GM20000 (cell line): ENCODE measurements around the gene CNOT4.

ENCODE experiments used
- DNase-seq: peaks from one replicate; pipeline ENCODE4 v3.0.0; 2012; ENCODE audit warnings: low spot score
- TF ChIP-seq, protein P1 (sequence below): IDR thresholded peaks from 2 replicates; pipeline ENCODE4 v1.5.1; 2012; ENCODE audit warnings: mild to moderate bottlenecking, control low read depth; ENCODE audit errors: extremely low read depth, missing control alignments

CNOT4 gene

DNA sequence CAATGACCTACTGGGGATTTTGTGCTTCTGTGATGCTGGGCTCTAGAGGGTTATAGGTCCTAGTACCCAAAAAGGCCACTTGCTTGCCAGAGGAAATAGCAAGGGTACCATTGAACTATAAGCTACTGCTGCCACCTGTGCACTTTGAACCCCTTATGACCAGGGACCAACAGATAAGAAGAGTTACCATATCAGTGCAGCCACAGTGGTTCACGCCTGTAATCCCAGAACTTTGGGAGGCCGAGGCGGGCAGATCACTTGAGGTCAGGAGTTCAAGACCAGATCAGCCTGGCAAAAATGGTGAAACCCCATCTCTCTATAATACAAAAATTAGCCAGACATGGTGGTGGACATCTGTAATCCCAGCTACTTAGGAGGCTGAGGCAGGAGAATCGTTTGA lies 15.5 kb upstream of the CNOT4 start:
- no peak for DNase-seq
- TF ChIP-seq, protein P1, sequence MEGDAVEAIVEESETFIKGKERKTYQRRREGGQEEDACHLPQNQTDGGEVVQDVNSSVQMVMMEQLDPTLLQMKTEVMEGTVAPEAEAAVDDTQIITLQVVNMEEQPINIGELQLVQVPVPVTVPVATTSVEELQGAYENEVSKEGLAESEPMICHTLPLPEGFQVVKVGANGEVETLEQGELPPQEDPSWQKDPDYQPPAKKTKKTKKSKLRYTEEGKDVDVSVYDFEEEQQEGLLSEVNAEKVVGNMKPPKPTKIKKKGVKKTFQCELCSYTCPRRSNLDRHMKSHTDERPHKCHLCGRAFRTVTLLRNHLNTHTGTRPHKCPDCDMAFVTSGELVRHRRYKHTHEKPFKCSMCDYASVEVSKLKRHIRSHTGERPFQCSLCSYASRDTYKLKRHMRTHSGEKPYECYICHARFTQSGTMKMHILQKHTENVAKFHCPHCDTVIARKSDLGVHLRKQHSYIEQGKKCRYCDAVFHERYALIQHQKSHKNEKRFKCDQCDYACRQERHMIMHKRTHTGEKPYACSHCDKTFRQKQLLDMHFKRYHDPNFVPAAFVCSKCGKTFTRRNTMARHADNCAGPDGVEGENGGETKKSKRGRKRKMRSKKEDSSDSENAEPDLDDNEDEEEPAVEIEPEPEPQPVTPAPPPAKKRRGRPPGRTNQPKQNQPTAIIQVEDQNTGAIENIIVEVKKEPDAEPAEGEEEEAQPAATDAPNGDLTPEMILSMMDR = no peak

DNA sequence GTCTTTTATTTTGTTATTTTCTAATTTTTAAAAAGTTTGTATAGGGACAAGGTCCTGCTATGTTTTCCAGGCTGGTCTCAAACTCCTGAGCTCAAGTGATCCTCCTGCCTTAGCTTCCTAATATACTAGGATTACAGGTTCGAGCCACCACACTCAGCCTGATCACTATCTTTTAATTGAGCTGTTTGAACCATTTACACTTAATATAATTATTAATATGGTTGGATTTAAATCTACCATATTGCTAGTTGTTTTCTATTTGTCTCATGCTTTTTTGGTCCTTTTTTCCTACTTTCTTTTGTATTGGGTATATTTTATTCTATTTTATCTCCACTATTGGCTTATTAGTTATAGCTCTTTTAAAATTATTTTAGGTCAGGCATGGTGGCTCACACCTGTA lies 13.2 kb upstream of the CNOT4 start:
- no peak for DNase-seq
- TF ChIP-seq, protein P1 = no peak

DNA sequence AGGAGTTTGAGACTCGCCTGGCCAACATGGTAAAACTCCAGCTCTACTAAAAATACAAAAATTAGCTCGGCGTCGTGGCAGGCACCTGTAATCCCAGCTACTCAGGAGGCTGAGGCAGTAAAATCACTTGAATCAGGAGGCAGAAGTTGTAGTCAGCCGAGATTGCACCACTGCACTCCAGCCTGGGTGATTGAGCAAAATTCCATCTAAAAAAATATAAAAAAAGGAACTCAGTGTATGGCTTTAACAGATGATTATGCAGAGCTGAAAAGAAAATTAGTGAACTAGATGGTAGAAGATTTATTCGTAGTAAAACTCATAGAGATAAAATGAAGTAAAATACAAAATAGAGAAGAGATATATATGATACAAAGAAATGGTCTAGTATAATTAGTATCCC lies 12.6 kb upstream of the CNOT4 start:
- TF ChIP-seq, protein P1 = no peak
- DNase-seq = no peak

DNA sequence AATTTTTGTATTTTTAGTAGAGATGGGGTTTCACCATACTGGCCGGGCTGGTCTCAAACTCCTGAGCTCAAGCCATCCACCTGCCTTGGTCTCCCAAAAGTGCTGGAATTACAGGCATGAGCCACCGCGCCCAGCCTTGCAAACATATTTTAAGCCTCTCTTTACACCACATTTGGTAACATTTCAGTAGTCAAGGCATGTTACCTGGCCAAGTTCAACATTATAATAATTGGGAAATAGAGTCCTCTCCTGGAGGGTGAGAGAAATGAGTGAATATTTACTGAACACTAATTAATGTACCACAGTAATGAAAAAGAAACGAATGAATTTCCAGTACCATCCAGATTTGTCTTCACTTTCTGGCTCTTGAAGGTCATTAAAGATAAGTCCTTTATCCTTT lies 10.0 kb upstream of the CNOT4 start:
- TF ChIP-seq, protein P1 = no peak
- DNase-seq = no peak

DNA sequence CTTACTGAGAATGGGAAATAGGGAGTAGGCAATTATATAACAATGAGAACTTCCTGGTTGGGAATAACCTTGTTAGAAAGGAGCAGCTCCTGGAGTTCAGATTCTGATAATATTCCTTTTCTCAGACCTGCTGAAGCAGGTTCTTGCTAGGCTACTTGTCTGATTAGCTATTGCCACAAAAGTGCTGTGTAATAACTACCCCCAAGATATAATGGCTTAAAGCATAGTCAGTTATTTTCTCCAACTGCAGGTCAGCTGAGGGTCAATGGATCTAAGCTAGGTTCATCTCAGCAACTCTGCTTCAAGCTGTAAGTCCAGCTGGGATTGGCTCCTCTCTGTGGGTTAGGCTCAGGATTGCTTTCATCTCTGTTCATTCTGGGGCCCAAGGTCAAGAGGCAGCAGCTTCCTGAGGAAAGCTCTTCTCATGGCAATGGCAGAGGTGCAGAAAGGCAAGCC lies 9.4 kb upstream of the CNOT4 start:
- DNase-seq = no peak
- TF ChIP-seq, protein P1 = no peak

DNA sequence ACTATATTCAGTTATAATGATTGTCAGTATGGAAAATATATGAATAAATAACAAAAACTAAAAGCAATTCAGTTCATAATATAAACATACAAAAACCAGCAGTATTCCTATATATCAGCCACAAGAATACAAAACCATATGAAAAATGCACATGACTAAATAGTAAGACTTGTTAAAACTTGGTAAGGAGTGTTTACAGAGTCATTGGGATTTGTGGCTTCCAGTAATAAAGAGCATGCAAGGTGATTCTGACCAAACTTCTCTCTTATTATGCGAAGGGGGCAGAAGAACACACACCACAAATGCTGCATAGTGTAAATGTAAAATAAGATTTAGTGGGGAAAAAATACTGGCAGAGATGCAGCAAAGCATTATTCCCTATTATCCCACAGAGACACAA lies 8.8 kb upstream of the CNOT4 start:
- no peak for DNase-seq
- TF ChIP-seq, protein P1 = no peak

DNA sequence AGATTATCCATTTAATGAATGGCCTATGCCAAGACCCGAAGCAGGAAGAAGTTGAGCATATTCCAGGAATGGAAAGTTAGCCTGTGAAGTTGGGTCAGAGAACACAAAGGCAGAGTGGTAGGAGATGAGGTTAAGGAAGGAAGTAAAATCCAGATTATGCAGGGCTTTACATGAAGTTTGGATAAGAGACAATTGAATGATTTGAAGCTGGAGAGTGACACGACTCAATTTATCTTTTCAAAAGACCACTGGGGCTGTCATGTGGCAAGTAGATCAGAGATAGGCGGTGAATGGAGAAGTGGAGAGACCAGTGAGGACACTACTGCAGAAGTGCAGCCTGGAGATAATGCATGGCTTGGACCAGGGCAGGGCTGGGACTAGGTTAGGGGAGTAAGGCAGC lies 7.2 kb upstream of the CNOT4 start:
- TF ChIP-seq, protein P1 = no peak
- DNase-seq = no peak
